GM12892 (cell line): Measurements from ENCODE around the gene CRTAP.

Experiments
- POLR2A ChIP-seq: IDR thresholded peaks from 2 replicates; pipeline ENCODE4 v1.6.1; 2011; ENCODE audit warnings: low read depth, low read length, control low read depth
- TAF1 ChIP-seq: IDR thresholded peaks from 2 replicates; pipeline ENCODE4 v1.6.1; 2011; ENCODE audit warnings: low read depth, mild to moderate bottlenecking, control low read depth, low read length, borderline replicate concordance

GRCh38 chr3:33122991-33123390, 9.2 kb downstream of the CRTAP start:
- TF ChIP-seq POLR2A (no peak), TAF1 (no peak)
